TTC549 (cell line): ENCODE data around the gene SPECC1.

Experiments
- FAIRE-seq: peaks from 2 replicates; lab custom pipeline; 2012; peaks lifted over from hg19 to GRCh38; lab: Jason Lieb, UNC

The SPECC1 gene

GRCh38 chr17:20273741-20274500 lies 264.8 kb downstream of the SPECC1 start:
- no peak for FAIRE-seq

GRCh38 chr17:20275653-20276052 lies 266.5 kb downstream of the SPECC1 start:
- FAIRE-seq: no peak

- FAIRE-seq: no peak
These were observed 267.3 kb downstream of the SPECC1 start for GRCh38 chr17:20276421-20276820.

- FAIRE-seq: no peak
These were observed 269.6 kb downstream of the SPECC1 start for GRCh38 chr17:20278805-20279204.

GRCh38 chr17:20279631-20280030 lies 270.5 kb downstream of the SPECC1 start:
- FAIRE-seq: no peak

GRCh38 chr17:20280051-20280450 lies 270.9 kb downstream of the SPECC1 start:
- no peak for FAIRE-seq

- no peak for FAIRE-seq
These were observed 271.7 kb downstream of the SPECC1 start for GRCh38 chr17:20280851-20281250.

- FAIRE-seq: no peak
These were observed 272.7 kb downstream of the SPECC1 start for GRCh38 chr17:20281860-20282259.

- no peak for FAIRE-seq
These were observed 273.6 kb downstream of the SPECC1 start for GRCh38 chr17:20282526-20283308.

GRCh38 chr17:20284022-20284421 lies 274.9 kb downstream of the SPECC1 start:
- FAIRE-seq: no peak

- no peak for FAIRE-seq
These were observed 275.6 kb downstream of the SPECC1 start for GRCh38 chr17:20284570-20285295.

GRCh38 chr17:20289984-20290383 lies 280.8 kb downstream of the SPECC1 start:
- no peak for FAIRE-seq

GRCh38 chr17:20291853-20292252 lies 282.7 kb downstream of the SPECC1 start:
- FAIRE-seq: no peak

GRCh38 chr17:20293501-20293900 lies 284.3 kb downstream of the SPECC1 start:
- no peak for FAIRE-seq

- no peak for FAIRE-seq
These were observed 285.0 kb downstream of the SPECC1 start for GRCh38 chr17:20294120-20294519.

- no peak for FAIRE-seq
These were observed 289.9 kb downstream of the SPECC1 start for GRCh38 chr17:20299013-20299412.

GRCh38 chr17:20300436-20300934 lies 291.3 kb downstream of the SPECC1 start:
- FAIRE-seq: no peak

GRCh38 chr17:20302246-20302917 lies 293.2 kb downstream of the SPECC1 start:
- no peak for FAIRE-seq

GRCh38 chr17:20304961-20305360 lies 295.8 kb downstream of the SPECC1 start:
- FAIRE-seq: no peak

- FAIRE-seq: no peak
These were observed 297.8 kb downstream of the SPECC1 start for GRCh38 chr17:20306924-20307323.

GRCh38 chr17:20307326-20307910 lies 298.3 kb downstream of the SPECC1 start:
- no peak for FAIRE-seq

GRCh38 chr17:20310481-20310880 lies 301.3 kb downstream of the SPECC1 start:
- FAIRE-seq: no peak
